HG03095 (cell line): Measurements from ENCODE around the gene HS3ST3B1.

ENCODE experiments used
- ATAC-seq: cut with Tn5 transposase; IDR thresholded peaks from one replicate; pipeline ENCODE4 v1.9.1; 2021; ENCODE audit warnings: moderate library complexity; ENCODE audit not compliant: unreplicated experiment

HS3ST3B1 gene

GRCh38 chr17:14302431-14303099, 1.7 kb downstream of the HS3ST3B1 start:
- ATAC-seq: peak; percentile 45

- no peak for ATAC-seq
Observed at GRCh38 chr17:14303343-14304221, 2.7 kb downstream of the HS3ST3B1 start.

GRCh38 chr17:14304222-14304772, 3.4 kb downstream of the HS3ST3B1 start:
- ATAC-seq: no peak

GRCh38 chr17:14304773-14305517, 4.1 kb downstream of the HS3ST3B1 start:
- no peak for ATAC-seq

- ATAC-seq: no peak
Observed at GRCh38 chr17:14305785-14306496, 5.1 kb downstream of the HS3ST3B1 start.

- no peak for ATAC-seq
Observed at GRCh38 chr17:14306596-14306995, 5.7 kb downstream of the HS3ST3B1 start.

GRCh38 chr17:14307560-14308024, 6.7 kb downstream of the HS3ST3B1 start:
- ATAC-seq: no peak

- no peak for ATAC-seq
Observed at GRCh38 chr17:14308636-14308964, 7.7 kb downstream of the HS3ST3B1 start.

GRCh38 chr17:14308965-14309879, 8.3 kb downstream of the HS3ST3B1 start:
- peak; percentile 72 for ATAC-seq

- no peak for ATAC-seq
Observed at GRCh38 chr17:14310101-14310500, 9.2 kb downstream of the HS3ST3B1 start.

GRCh38 chr17:14310605-14311004, 9.7 kb downstream of the HS3ST3B1 start:
- no peak for ATAC-seq

- ATAC-seq: no peak
Observed at GRCh38 chr17:14311186-14311705, 10.4 kb downstream of the HS3ST3B1 start.

- no peak for ATAC-seq
Observed at GRCh38 chr17:14311981-14312380, 11.1 kb downstream of the HS3ST3B1 start.

GRCh38 chr17:14312522-14312921, 11.6 kb downstream of the HS3ST3B1 start:
- ATAC-seq: no peak

GRCh38 chr17:14316126-14316832, 15.4 kb downstream of the HS3ST3B1 start:
- ATAC-seq: no peak

- ATAC-seq: no peak
Observed at GRCh38 chr17:14317383-14317782, 16.5 kb downstream of the HS3ST3B1 start.

GRCh38 chr17:14318109-14318917, 17.4 kb downstream of the HS3ST3B1 start:
- ATAC-seq: no peak

- ATAC-seq: no peak
Observed at GRCh38 chr17:14318918-14319205, 18.0 kb downstream of the HS3ST3B1 start.
